Endodermal cell (in vitro differentiated cells): Measurements from ENCODE around the gene BRWD1. TPM values are rescaled to one million over a fixed set of nuclear protein-coding genes. Genes with fewer than 3 reads are reported as not detected.

Experiments
- DNase-seq: peaks from one replicate; pipeline ENCODE4 v3.0.0-alpha.2; 2017
- H3K27ac ChIP-seq: 2 replicates; pipeline ENCODE4 v1.5.1; 2013; ENCODE audit warnings: mild to moderate bottlenecking, low read depth, low read length, moderate library complexity
- H3K27me3 ChIP-seq: 2 replicates; pipeline ENCODE4 v1.6.1; 2013; ENCODE audit warnings: mild to moderate bottlenecking, low read length, moderate library complexity; ENCODE audit not compliant: insufficient read depth, control insufficient read depth, poor library complexity, severe bottlenecking
- H3K36me3 ChIP-seq: 2 replicates; pipeline ENCODE4 v1.7.0; 2013; ENCODE audit warnings: mild to moderate bottlenecking, low read length, moderate library complexity; ENCODE audit not compliant: control insufficient read depth, insufficient read depth
- H3K4me1 ChIP-seq: one replicate; pipeline ENCODE4 v1.7.0; 2013; ENCODE audit warnings: low read length; ENCODE audit not compliant: control insufficient read depth, insufficient read depth
- H3K4me3 ChIP-seq: 2 replicates; pipeline ENCODE4 v1.5.1; 2013; ENCODE audit warnings: mild to moderate bottlenecking, low read length, moderate library complexity
- H3K9ac ChIP-seq: 2 replicates; pipeline ENCODE4 v1.6.1; 2013; ENCODE audit warnings: mild to moderate bottlenecking, low read length, moderate library complexity; ENCODE audit not compliant: poor library complexity, severe bottlenecking; ENCODE audit errors: extremely low read depth
- H3K9me3 ChIP-seq: 2 replicates; pipeline ENCODE4 v1.6.1; 2013; ENCODE audit warnings: mild to moderate bottlenecking, low read length, moderate library complexity; ENCODE audit not compliant: control insufficient read depth
- H3K27ac Mint-ChIP-seq: 2 replicates; pipeline ENCODE4 v1.8.0; 2020; ENCODE audit warnings: mixed read lengths
- H3K27me3 Mint-ChIP-seq: 2 replicates; pipeline ENCODE4 v1.8.0; 2021; ENCODE audit warnings: mild to moderate bottlenecking, mixed read lengths; ENCODE audit not compliant: insufficient read depth
- H3K36me3 Mint-ChIP-seq: 2 replicates; pipeline ENCODE4 v1.8.0; 2020; ENCODE audit warnings: low read depth, mixed read lengths
- H3K4me1 Mint-ChIP-seq: 2 replicates; pipeline ENCODE4 v1.8.0; 2020; ENCODE audit warnings: mixed read lengths
- H3K4me3 Mint-ChIP-seq: 2 replicates; pipeline ENCODE4 v1.8.0; 2020; ENCODE audit warnings: mild to moderate bottlenecking, moderate library complexity, mixed read lengths
- H3K9me3 Mint-ChIP-seq: 2 replicates; pipeline ENCODE4 v1.8.0; 2020; ENCODE audit warnings: mild to moderate bottlenecking, mixed read lengths
- CTCF ChIP-seq: fragments of 200-600 bp; sonication (generic); conservative IDR thresholded peaks from 2 replicates; pipeline ENCODE4 v1.5.0; 2021; ENCODE audit warnings: antibody characterized with exemption, mild to moderate bottlenecking
- WGBS, 2 experiments: methylation state at CpG; one replicate each; pipeline versions ENCODE4 v1.1.5 to v1.1.7; 2013; ENCODE audit warnings: missing lambda C conversion rate in 2 of 2, mixed read lengths in 1 of 2; ENCODE audit not compliant: insufficient coverage in 1 of 2, insufficient read length in 1 of 2; 5-methylcytosine and 5-hydroxymethylcytosine counted together
- total RNA-seq, 2 donors: library from RNA; stranded (reverse); fragmentation: NEBNext Ultra II Directional in 1 of 2; extraction: Animal tissue kit (Norgen Biotek cat#: 25700) in 1 of 2; gene quantifications; 2 replicates in 1 of 2; 3 replicates in 1 of 2; pipeline ENCODE4 v1.2.1, GENCODE V29; 2021

The BRWD1 gene
- total RNA-seq, 2 donors from 2014 or later: 64.7 to 76.1 TPM

GRCh38 chr21:39251326-39251725, 62.1 kb downstream of the BRWD1 start:
- Mint-ChIP-seq H3K27ac (no peak overlapping the region), H3K4me3 (no peak overlapping the region), H3K9me3 (no peaks in the 10 kb centered on the region), H3K4me1 (peaks cover 1% of the 10 kb centered on the region), H3K27me3 (no peaks in the 10 kb centered on the region), H3K36me3 (peaks cover 62% of the 10 kb centered on the region)
- WGBS, 2 experiments: 90 to 100% methylated on average over 1 to 3 of the region's 3 CpGs
- Histone ChIP-seq H3K9ac (no peak overlapping the region), H3K27ac (no peak overlapping the region), H3K4me3 (no peak overlapping the region), H3K4me1 (no peaks in the 10 kb centered on the region), H3K9me3 (no peaks in the 10 kb centered on the region), H3K27me3 (no peaks in the 10 kb centered on the region), H3K36me3 (peaks cover 90% of the 10 kb centered on the region)
- no peak for TF ChIP-seq CTCF
- no peak for DNase-seq

GRCh38 chr21:39238275-39238674, 75.2 kb downstream of the BRWD1 start:
- H3K4me3 ChIP-seq: no peak overlapping the region
- Mint-ChIP-seq H3K27ac (no peak overlapping the region), H3K4me3 (no peak overlapping the region), H3K36me3 (peaks cover 62% of the 10 kb centered on the region), H3K4me1 (no peaks in the 10 kb centered on the region), H3K27me3 (no peaks in the 10 kb centered on the region), H3K9me3 (no peaks in the 10 kb centered on the region)
- H3K27ac ChIP-seq: no peak overlapping the region
- H3K36me3 ChIP-seq: peaks cover 89% of the 10 kb centered on the region
- no peak for DNase-seq
- no peaks in the 10 kb centered on the region for H3K9me3 ChIP-seq
- TF ChIP-seq CTCF: no peak
- WGBS, 2 experiments: 89% methylated on average over 1 of the region's 1 CpG; no CpG with 5 or more reads in 1 of the 2 experiments
- no peaks in the 10 kb centered on the region for H3K4me1 ChIP-seq
- no peak overlapping the region for H3K9ac ChIP-seq
- no peaks in the 10 kb centered on the region for H3K27me3 ChIP-seq

- WGBS, 2 experiments: 100% methylated on average over 2 to 3 of the region's 3 CpGs
- H3K36me3 Mint-ChIP-seq: peaks cover 70% of the 10 kb centered on the region
- no peaks in the 10 kb centered on the region for H3K9me3 Mint-ChIP-seq
- Histone ChIP-seq H3K4me1 (no peaks in the 10 kb centered on the region), H3K9me3 (no peaks in the 10 kb centered on the region), H3K27ac (no peak overlapping the region), H3K27me3 (no peaks in the 10 kb centered on the region), H3K9ac (no peak overlapping the region), H3K36me3 (peaks cover 95% of the 10 kb centered on the region), H3K4me3 (no peak overlapping the region)
- no peak overlapping the region for H3K27ac Mint-ChIP-seq
- H3K27me3 Mint-ChIP-seq: no peaks in the 10 kb centered on the region
- no peak for TF ChIP-seq CTCF
- no peaks in the 10 kb centered on the region for H3K4me1 Mint-ChIP-seq
- no peak overlapping the region for H3K4me3 Mint-ChIP-seq
- no peak for DNase-seq
Measured at GRCh38 chr21:39232861-39233291, 80.6 kb downstream of the BRWD1 start.
